Mesothelial cell of epicardium (in vitro differentiated cells): ENCODE measurements around the gene RNASEH2A. TPM values are rescaled to one million over a fixed set of nuclear protein-coding genes. Genes with fewer than 3 reads are reported as not detected.
"Not testable (repeated sequence)": the region's sequence is repeated elsewhere in the genome, so short reads cannot be mapped to it uniquely, and the experiment has no call there.

ENCODE experiments used
- DNase-seq, 2 experiments: peaks; one replicate each; pipeline ENCODE4 v3.0.0; 2021; ENCODE audit warnings: low spot score in 2 of 2; ENCODE audit not compliant: unreplicated experiment in 2 of 2
- H3K27ac Mint-ChIP-seq: 2 replicates; pipeline ENCODE4 v1.8.0; 2021; ENCODE audit warnings: mixed read lengths
- H3K27me3 Mint-ChIP-seq: 2 replicates; pipeline ENCODE4 v1.8.0; 2021; ENCODE audit warnings: low read depth, mixed read lengths
- H3K36me3 Mint-ChIP-seq: 2 replicates; pipeline ENCODE4 v1.8.0; 2021; ENCODE audit warnings: mixed read lengths
- H3K4me1 Mint-ChIP-seq: 2 replicates; pipeline ENCODE4 v1.8.0; 2021; ENCODE audit warnings: mixed read lengths
- H3K4me3 Mint-ChIP-seq: 2 replicates; pipeline ENCODE4 v1.8.0; 2021; ENCODE audit warnings: mild to moderate bottlenecking, moderate library complexity, mixed read lengths
- H3K9me3 Mint-ChIP-seq: 2 replicates; pipeline ENCODE4 v1.8.0; 2021; ENCODE audit warnings: mixed read lengths
- CTCF ChIP-seq: fragments of 200-600 bp; sonication (generic); IDR thresholded peaks from one replicate; pipeline ENCODE4 v1.5.0; 2021; ENCODE audit warnings: antibody characterized with exemption; ENCODE audit not compliant: unreplicated experiment
- total RNA-seq: library from RNA; stranded (reverse); gene quantifications from 3 replicates; pipeline ENCODE4 v1.2.1, GENCODE V29; 2021

RNASEH2A gene
- total RNA-seq, 1 donor from 2014 or later: 22.7 TPM

GRCh38 chr19:12793290-12794195, 12.8 kb upstream of the RNASEH2A start:
- no peaks in the 10 kb centered on the region for H3K27me3 Mint-ChIP-seq
- peak overlapping the region; percentile 99 for H3K27ac Mint-ChIP-seq
- H3K4me3 Mint-ChIP-seq: peak overlapping the region; percentile 93
- peaks cover 2% of the 10 kb centered on the region for H3K36me3 Mint-ChIP-seq
- peak; percentile 94 to 96 for DNase-seq
- no peak for TF ChIP-seq CTCF
- peaks cover 33% of the 10 kb centered on the region for H3K4me1 Mint-ChIP-seq
- no peaks in the 10 kb centered on the region for H3K9me3 Mint-ChIP-seq

GRCh38 chr19:12794196-12794941, 12.0 kb upstream of the RNASEH2A start:
- Mint-ChIP-seq H3K4me1 (peaks cover 25% of the 10 kb centered on the region), H3K27ac (peak overlapping the region; percentile 93), H3K27me3 (no peaks in the 10 kb centered on the region), H3K4me3 (peak overlapping the region; percentile 55), H3K9me3 (no peaks in the 10 kb centered on the region), H3K36me3 (peaks cover 2% of the 10 kb centered on the region)
- no peak for DNase-seq
- TF ChIP-seq CTCF: no peak

GRCh38 chr19:12794971-12795381, 11.4 kb upstream of the RNASEH2A start:
- Mint-ChIP-seq H3K4me1 (peaks cover 28% of the 10 kb centered on the region), H3K4me3 (peak overlapping the region; percentile 55), H3K36me3 (peaks cover 2% of the 10 kb centered on the region), H3K27ac (no peak overlapping the region), H3K9me3 (no peaks in the 10 kb centered on the region), H3K27me3 (no peaks in the 10 kb centered on the region)
- DNase-seq: no peak
- TF ChIP-seq CTCF: no peak

GRCh38 chr19:12796146-12797071, 10.0 kb upstream of the RNASEH2A start:
- Mint-ChIP-seq H3K27me3 (no peaks in the 10 kb centered on the region), H3K4me1 (peaks cover 29% of the 10 kb centered on the region), H3K4me3 (no peak overlapping the region), H3K36me3 (peaks cover 2% of the 10 kb centered on the region), H3K27ac (peak overlapping the region; percentile 72), H3K9me3 (no peaks in the 10 kb centered on the region)
- peak in 1 of 2 experiments; percentile 81 for DNase-seq
- peak; percentile 92 for TF ChIP-seq CTCF

GRCh38 chr19:12797141-12797587, 9.2 kb upstream of the RNASEH2A start:
- Mint-ChIP-seq H3K9me3 (no peaks in the 10 kb centered on the region), H3K4me3 (no peak overlapping the region), H3K36me3 (peaks cover 2% of the 10 kb centered on the region), H3K27me3 (no peaks in the 10 kb centered on the region), H3K27ac (no peak overlapping the region), H3K4me1 (peaks cover 30% of the 10 kb centered on the region)
- no peak for DNase-seq
- no peak for TF ChIP-seq CTCF

- not testable (repeated sequence) for H3K27me3 Mint-ChIP-seq, H3K4me3 Mint-ChIP-seq, DNase-seq, H3K36me3 Mint-ChIP-seq, H3K9me3 Mint-ChIP-seq, H3K27ac Mint-ChIP-seq
- peaks cover 34% of the 10 kb centered on the region for H3K4me1 Mint-ChIP-seq
Observed at GRCh38 chr19:12797607-12798006, 8.8 kb upstream of the RNASEH2A start.
